HEK293 (cell line): ENCODE results near the gene STPG3.

Experiments used
- CTCF ChIA-PET: fragments of 350-600 bp; formaldehyde crosslinking; extraction: SDS; loops from one replicate; lab custom pipeline; 2021; ENCODE audit warnings: antibody characterized with exemption; lab: Yijun Ruan, JAX
- POLR2A ChIA-PET: fragments of 300-600 bp; formaldehyde crosslinking; extraction: SDS; loops from one replicate; lab custom pipeline; 2020; ENCODE audit warnings: antibody characterized with exemption, inconsistent platforms; lab: Yijun Ruan, JAX
- H3K27ac ChIP-seq: fragments of 200-500 bp; sonication (Bioruptor generic); 2 replicates; pipeline ENCODE4 v1.5.1; 2014; ENCODE audit warnings: low read depth, low read length, control low read depth, inconsistent platforms; ENCODE audit errors: extremely low read depth
- H3K36me3 ChIP-seq, 2 experiments: fragments of 200-500 bp in 1 of 2; sonication (Bioruptor generic) in 1 of 2; 1 replicate in 1 of 2; 2 replicates in 1 of 2; pipeline ENCODE4 v1.5.1; 2014 to 2017; ENCODE audit warnings: inconsistent platforms in 2 of 2, low read length in 2 of 2; ENCODE audit not compliant: control insufficient read depth in 2 of 2, insufficient read depth in 1 of 2
- H3K4me1 ChIP-seq: fragments of 200-500 bp; sonication (Bioruptor generic); 2 replicates; pipeline ENCODE4 v1.5.1; 2014; ENCODE audit warnings: mild to moderate bottlenecking, low read length, inconsistent platforms; ENCODE audit not compliant: control insufficient read depth, insufficient read depth
- H3K4me3 ChIP-seq: 2 replicates; pipeline ENCODE4 v1.5.1; 2011; ENCODE audit warnings: low read depth, mild to moderate bottlenecking, control low read depth, low read length, moderate library complexity
- H3K9me3 ChIP-seq: fragments of 200-500 bp; sonication (Bioruptor generic); 2 replicates; pipeline ENCODE4 v1.5.1; 2014; ENCODE audit warnings: low read depth, low read length, inconsistent platforms; ENCODE audit not compliant: control insufficient read depth, insufficient read depth
- CTCF ChIP-seq: fragments of 450-650 bp; formaldehyde crosslinking; IDR thresholded peaks from 2 replicates; pipeline ENCODE4 v1.5.1; 2016; ENCODE audit warnings: missing biosample characterization, missing genetic modification characterization
- GFI1B ChIP-seq: fragments of 450-650 bp; formaldehyde crosslinking; IDR thresholded peaks from 2 replicates; pipeline ENCODE4 v1.5.1; 2016; ENCODE audit warnings: missing biosample characterization, missing genetic modification characterization
- GLIS2 ChIP-seq: fragments of 450-650 bp; formaldehyde crosslinking; IDR thresholded peaks from 2 replicates; pipeline ENCODE4 v1.5.1; 2016; ENCODE audit warnings: missing biosample characterization, missing genetic modification characterization
- HIC1 ChIP-seq: fragments of 450-650 bp; formaldehyde crosslinking; IDR thresholded peaks from 2 replicates; pipeline ENCODE4 v1.5.1; 2016; ENCODE audit warnings: missing biosample characterization, missing genetic modification characterization
- HOXA7 ChIP-seq: sonication (generic); formaldehyde crosslinking; IDR thresholded peaks from 2 replicates; pipeline ENCODE4 v1.8.1; 2022; ENCODE audit warnings: missing genetic modification reagents, borderline replicate concordance
- PRDM2 ChIP-seq: fragments of 450-650 bp; formaldehyde crosslinking; IDR thresholded peaks from 2 replicates; pipeline ENCODE4 v1.5.1; 2016; ENCODE audit warnings: missing biosample characterization, missing genetic modification characterization, borderline replicate concordance
- SALL2 ChIP-seq: fragments of 450-650 bp; formaldehyde crosslinking; IDR thresholded peaks from 2 replicates; pipeline ENCODE4 v1.5.0; 2017; ENCODE audit warnings: missing biosample characterization, mild to moderate bottlenecking, missing genetic modification characterization, borderline replicate concordance
- SCRT1 ChIP-seq: fragments of 450-650 bp; formaldehyde crosslinking; IDR thresholded peaks from 2 replicates; pipeline ENCODE4 v1.5.1; 2016; ENCODE audit warnings: missing biosample characterization, missing genetic modification characterization, borderline replicate concordance
- SCRT2 ChIP-seq: fragments of 450-650 bp; formaldehyde crosslinking; IDR thresholded peaks from 2 replicates; pipeline ENCODE4 v1.5.1; 2016; ENCODE audit warnings: missing biosample characterization, missing genetic modification characterization
- ZBTB17 ChIP-seq: fragments of 450-650 bp; formaldehyde crosslinking; IDR thresholded peaks from 2 replicates; pipeline ENCODE4 v1.5.1; 2016; ENCODE audit warnings: missing biosample characterization, missing genetic modification characterization
- ZBTB21 ChIP-seq: fragments of 450-650 bp; formaldehyde crosslinking; IDR thresholded peaks from 2 replicates; pipeline ENCODE4 v1.5.1; 2017; ENCODE audit warnings: missing biosample characterization, missing genetic modification characterization
- ZFP37 ChIP-seq: fragments of 450-650 bp; formaldehyde crosslinking; IDR thresholded peaks from 2 replicates; pipeline ENCODE4 v1.5.1; 2016; ENCODE audit warnings: missing biosample characterization, missing genetic modification characterization
- ZNF211 ChIP-seq: fragments of 450-650 bp; formaldehyde crosslinking; IDR thresholded peaks from 2 replicates; pipeline ENCODE4 v1.5.1; 2016; ENCODE audit warnings: low read depth, missing biosample characterization, missing genetic modification characterization
- ZNF214 ChIP-seq: fragments of 450-650 bp; formaldehyde crosslinking; IDR thresholded peaks from 2 replicates; pipeline ENCODE4 v1.5.1; 2017; ENCODE audit warnings: missing biosample characterization, mild to moderate bottlenecking, missing genetic modification characterization, borderline replicate concordance
- ZNF341 ChIP-seq: fragments of 450-650 bp; formaldehyde crosslinking; IDR thresholded peaks from 2 replicates; pipeline ENCODE4; 2016; ENCODE audit warnings: low read depth, missing biosample characterization, missing genetic modification characterization
- ZNF473 ChIP-seq: fragments of 450-650 bp; formaldehyde crosslinking; IDR thresholded peaks from 2 replicates; pipeline ENCODE4 v1.5.1; 2017; ENCODE audit warnings: missing biosample characterization, missing genetic modification characterization
- ZNF530 ChIP-seq: fragments of 450-650 bp; formaldehyde crosslinking; IDR thresholded peaks from 2 replicates; pipeline ENCODE4 v1.5.1; 2016; ENCODE audit warnings: low read depth, missing biosample characterization, missing genetic modification characterization
- ZNF555 ChIP-seq: fragments of 450-650 bp; formaldehyde crosslinking; conservative IDR thresholded peaks from 2 replicates; pipeline ENCODE4 v1.5.1; 2017; ENCODE audit warnings: missing biosample characterization, mild to moderate bottlenecking, missing genetic modification characterization, inconsistent platforms
- ZNF580 ChIP-seq: fragments of 450-650 bp; formaldehyde crosslinking; IDR thresholded peaks from 2 replicates; pipeline ENCODE4 v1.5.1; 2016; ENCODE audit warnings: missing biosample characterization, missing genetic modification characterization
- ZNF639 ChIP-seq: fragments of 450-650 bp; formaldehyde crosslinking; IDR thresholded peaks from 2 replicates; pipeline ENCODE4 v1.5.1; 2016; ENCODE audit warnings: missing biosample characterization, missing genetic modification characterization
- ZNF792 ChIP-seq: fragments of 450-650 bp; formaldehyde crosslinking; IDR thresholded peaks from 2 replicates; pipeline ENCODE4 v1.5.1; 2016; ENCODE audit warnings: missing biosample characterization, missing genetic modification characterization

STPG3 gene

GRCh38 chr9:137211532-137211931 is 39.6 kb upstream of the STPG3 start:
- no peaks in the 10 kb centered on the region for H3K4me1 ChIP-seq
- no peaks in the 10 kb centered on the region for H3K9me3 ChIP-seq
- H3K36me3 ChIP-seq, result peaks cover 10 to 81% of the 10 kb centered on the region in 2 experiments; a peak in 2 of 3 replicates
- CTCF ChIA-PET, result no interaction called here
- no peak overlapping the region for H3K4me3 ChIP-seq
- no peak overlapping the region for H3K27ac ChIP-seq
- TF ChIP-seq GLIS2 (peak; percentile 51; the same call in 1 of the 2 replicates), ZNF214 (no peak)
- POLR2A ChIA-PET, result interaction anchor here (0.6 to 16.6 kb wide), 6 partner anchors 10 to 125 kb away, joined by 3 to 304 read pairs (median 4); partner anchors contain the start of genes CYSRT1, MAN1B1, RNF208 and RNF224

- TF ChIP-seq ZNF639, result no peak
- no peak for TF ChIP-seq GFI1B (tag by site-specific recombination)
- no peak for TF ChIP-seq ZNF211
- no peak for TF ChIP-seq ZNF555 (tag by site-specific recombination)
- no peak for TF ChIP-seq HOXA7 (CRISPR knock-in tag)
- TF ChIP-seq ZFP37 (tag by site-specific recombination), result no peak
- TF ChIP-seq SALL2 (tag by site-specific recombination), result no peak
- TF ChIP-seq ZNF580 (tag by site-specific recombination), result no peak
- 0 out of 2 replicates have a peak, but pooled peaks have one; percentile 24 for TF ChIP-seq CTCF (tag by site-specific recombination)
- no peak for TF ChIP-seq ZNF341
- TF ChIP-seq ZBTB21 (tag by site-specific recombination), result no peak
- TF ChIP-seq HIC1 (tag by site-specific recombination), result 0 out of 2 replicates have a peak, but pooled peaks have one; percentile 16
- TF ChIP-seq SCRT2 (tag by site-specific recombination), result peak; percentile 91
- TF ChIP-seq ZNF792 (tag by site-specific recombination), result no peak
- no peak for TF ChIP-seq PRDM2
- TF ChIP-seq ZNF473, result no peak
- TF ChIP-seq SCRT1 (tag by site-specific recombination), result peak; percentile 31; the same call in 1 of the 2 replicates
- no peak for TF ChIP-seq ZBTB17 (tag by site-specific recombination)
- no peak for TF ChIP-seq ZNF530 (tag by site-specific recombination)
- Histone ChIP-seq H3K9me3 (no peaks in the 10 kb centered on the region), H3K27ac (no peak overlapping the region), H3K4me3 (no peak overlapping the region), H3K4me1 (no peaks in the 10 kb centered on the region), H3K36me3 (peaks cover 10 to 80% of the 10 kb centered on the region in 2 experiments; a peak in 2 of 3 replicates)
- POLR2A ChIA-PET, result interaction anchor here (1.0 to 16.6 kb wide), 4 partner anchors 9 to 126 kb away, joined by 4 to 304 read pairs (median 8); partner anchors contain the start of genes CYSRT1, MAN1B1, RNF208 and RNF224
- CTCF ChIA-PET, result no interaction called here
Measured at GRCh38 chr9:137212520-137212919, 38.6 kb upstream of the STPG3 start.
